LNCAP (cell line): ENCODE data around the gene OR51E2.

Experiments
- TF ChIP-seq, protein P1 (sequence below): fragments of 450-650 bp; IDR thresholded peaks from 2 replicates; pipeline ENCODE4 v1.5.1; 2017; ENCODE audit warnings: mild to moderate bottlenecking

The OR51E2 gene

DNA sequence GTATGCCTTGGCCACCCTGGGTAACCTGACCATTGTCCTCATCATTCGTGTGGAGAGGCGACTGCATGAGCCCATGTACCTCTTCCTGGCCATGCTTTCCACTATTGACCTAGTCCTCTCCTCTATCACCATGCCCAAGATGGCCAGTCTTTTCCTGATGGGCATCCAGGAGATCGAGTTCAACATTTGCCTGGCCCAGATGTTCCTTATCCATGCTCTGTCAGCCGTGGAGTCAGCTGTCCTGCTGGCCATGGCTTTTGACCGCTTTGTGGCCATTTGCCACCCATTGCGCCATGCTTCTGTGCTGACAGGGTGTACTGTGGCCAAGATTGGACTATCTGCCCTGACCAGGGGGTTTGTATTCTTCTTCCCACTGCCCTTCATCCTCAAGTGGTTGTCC lies 57.7 kb downstream of the OR51E2 start:
- TF ChIP-seq, protein P1, sequence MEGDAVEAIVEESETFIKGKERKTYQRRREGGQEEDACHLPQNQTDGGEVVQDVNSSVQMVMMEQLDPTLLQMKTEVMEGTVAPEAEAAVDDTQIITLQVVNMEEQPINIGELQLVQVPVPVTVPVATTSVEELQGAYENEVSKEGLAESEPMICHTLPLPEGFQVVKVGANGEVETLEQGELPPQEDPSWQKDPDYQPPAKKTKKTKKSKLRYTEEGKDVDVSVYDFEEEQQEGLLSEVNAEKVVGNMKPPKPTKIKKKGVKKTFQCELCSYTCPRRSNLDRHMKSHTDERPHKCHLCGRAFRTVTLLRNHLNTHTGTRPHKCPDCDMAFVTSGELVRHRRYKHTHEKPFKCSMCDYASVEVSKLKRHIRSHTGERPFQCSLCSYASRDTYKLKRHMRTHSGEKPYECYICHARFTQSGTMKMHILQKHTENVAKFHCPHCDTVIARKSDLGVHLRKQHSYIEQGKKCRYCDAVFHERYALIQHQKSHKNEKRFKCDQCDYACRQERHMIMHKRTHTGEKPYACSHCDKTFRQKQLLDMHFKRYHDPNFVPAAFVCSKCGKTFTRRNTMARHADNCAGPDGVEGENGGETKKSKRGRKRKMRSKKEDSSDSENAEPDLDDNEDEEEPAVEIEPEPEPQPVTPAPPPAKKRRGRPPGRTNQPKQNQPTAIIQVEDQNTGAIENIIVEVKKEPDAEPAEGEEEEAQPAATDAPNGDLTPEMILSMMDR = no peak

DNA sequence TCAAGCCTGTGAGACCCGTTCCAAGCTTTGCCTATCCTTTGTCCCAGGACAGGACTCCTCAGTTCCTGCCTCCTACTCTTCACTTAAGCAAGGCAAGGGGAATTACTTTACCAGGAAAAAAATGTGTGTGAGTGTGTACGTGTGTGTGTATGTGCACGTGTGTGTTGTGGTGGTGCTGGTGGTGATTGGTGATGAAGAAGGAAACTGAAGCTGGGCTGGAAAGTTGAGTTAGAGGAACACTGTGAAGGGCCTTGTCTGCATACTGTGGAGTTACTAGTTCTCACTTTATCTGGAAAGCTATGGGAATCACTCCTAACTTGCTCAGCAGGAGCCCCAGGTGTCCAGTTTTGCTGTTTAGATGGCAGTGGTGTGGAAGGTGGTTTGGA lies 60.0 kb downstream of the OR51E2 start:
- TF ChIP-seq, protein P1 = no peak

DNA sequence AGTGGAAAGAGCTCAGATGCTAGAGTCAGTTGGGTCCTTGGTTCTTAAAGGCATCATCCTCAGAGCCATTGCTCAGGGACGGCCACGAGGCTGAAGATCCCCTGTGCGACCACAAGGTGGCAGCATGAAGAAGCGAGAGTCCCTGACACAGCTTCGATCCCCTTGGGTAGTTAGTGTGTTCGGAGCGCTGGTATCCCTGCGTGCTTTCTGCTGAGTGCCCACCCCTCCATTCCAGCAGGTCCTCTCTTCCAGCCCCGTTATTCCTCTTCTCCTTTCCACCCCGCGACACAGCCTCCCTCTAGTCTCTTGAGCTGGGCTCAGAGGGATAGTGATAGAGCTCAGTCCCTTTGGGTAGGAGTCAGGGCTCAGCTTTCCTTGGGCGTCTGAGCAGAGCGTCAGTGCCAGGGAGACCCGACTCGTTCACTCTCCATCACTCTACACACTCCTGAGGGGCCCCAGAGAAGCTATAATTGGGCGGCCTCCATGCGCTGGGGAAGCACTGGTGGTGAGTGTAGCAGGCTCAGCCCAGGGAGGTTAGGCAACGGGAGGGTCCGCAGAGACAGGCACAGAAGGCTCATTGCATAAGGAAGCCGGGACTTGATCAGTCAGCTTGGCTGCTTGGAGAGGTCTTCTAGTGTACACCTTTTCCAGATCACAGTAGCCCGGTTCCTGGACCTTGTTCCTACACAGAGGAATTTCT lies 60.5 kb downstream of the OR51E2 start, which contains the start of gene OR51D1:
TSS of gene OR51D1 (plus strand) at position 516 of the 700 bp plus-strand sequence. CDS start 2,314 bp downstream, outside the sequence.
- TF ChIP-seq, protein P1 = peak; percentile 89

DNA sequence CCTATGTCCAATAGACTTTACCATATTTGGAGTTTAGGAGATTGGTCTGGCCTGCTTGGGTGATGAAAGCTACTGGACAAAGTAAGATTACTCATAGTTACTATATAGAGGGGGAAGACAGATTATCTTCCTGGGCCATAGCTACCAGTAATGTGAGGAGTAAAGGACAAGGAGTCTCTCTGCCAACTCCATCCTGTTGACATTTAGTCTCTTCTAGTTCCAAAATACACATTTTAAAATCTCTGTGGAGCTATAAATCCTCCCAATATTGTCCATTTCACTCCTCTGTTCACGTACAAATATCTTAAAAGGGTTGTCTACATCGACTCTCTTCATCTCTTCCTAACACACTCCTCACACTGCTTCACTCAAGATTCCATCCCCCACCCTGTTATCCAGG lies 61.5 kb downstream of the OR51E2 start:
- TF ChIP-seq, protein P1 = no peak
